HG03159 (cell line): Measurements from ENCODE around the gene CFAP58.

ENCODE experiments used
- ATAC-seq: cut with Tn5 transposase; IDR thresholded peaks from one replicate; pipeline ENCODE4 v1.9.1; 2021; ENCODE audit warnings: mild to moderate bottlenecking, moderate library complexity; ENCODE audit not compliant: unreplicated experiment

Gene CFAP58

GRCh38 chr10:104472957-104473745, 119.5 kb downstream of the CFAP58 start:
- ATAC-seq: no peak

GRCh38 chr10:104478380-104478779, 124.7 kb downstream of the CFAP58 start:
- no peak for ATAC-seq

GRCh38 chr10:104479906-104480593, 126.4 kb downstream of the CFAP58 start:
- no peak for ATAC-seq

- ATAC-seq: no peak
Observed at GRCh38 chr10:104480797-104481196, 127.2 kb downstream of the CFAP58 start.

DNA sequence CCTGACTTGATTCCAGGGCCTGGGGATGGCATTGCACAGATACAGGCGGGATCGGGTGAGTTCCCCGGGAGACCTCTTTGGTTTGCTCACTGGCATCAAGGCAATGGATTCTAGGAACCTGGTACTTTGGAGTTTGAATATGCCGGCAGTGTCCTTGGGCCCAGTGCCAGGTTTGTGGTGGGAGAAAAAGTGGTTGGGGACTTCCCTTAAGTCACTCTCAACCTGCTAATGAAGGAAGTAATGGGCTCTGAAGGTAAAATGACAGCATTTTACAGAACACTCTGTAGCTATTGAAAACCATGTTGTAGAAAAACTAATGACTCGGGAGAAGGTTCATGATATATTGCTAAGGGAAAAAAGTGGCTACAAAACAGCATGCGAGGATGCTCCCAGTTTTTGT, 129.9 kb downstream of the CFAP58 start:
- ATAC-seq: no peak

- ATAC-seq: no peak
Observed at GRCh38 chr10:104485632-104486031, 132.0 kb downstream of the CFAP58 start.

DNA sequence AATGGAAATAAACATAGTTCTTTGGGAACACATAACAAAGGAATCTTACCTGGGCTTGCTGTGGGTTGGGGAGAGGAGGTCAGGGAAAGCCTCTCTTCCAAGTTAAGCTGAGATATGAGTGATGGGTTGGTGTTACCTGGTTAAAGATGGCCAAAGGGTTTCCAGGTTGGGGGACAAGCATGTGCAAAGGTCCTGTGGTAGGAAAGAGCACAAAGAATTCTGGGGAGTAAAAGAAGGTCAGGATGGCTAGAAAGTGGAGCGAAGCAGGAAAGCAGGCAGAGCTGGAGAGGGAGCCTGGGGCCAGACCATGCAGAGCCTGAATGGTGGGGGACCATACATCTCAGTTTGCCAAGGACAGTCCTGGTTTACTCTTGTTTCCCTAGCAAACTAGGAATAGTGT, 133.2 kb downstream of the CFAP58 start:
- ATAC-seq: no peak

- ATAC-seq: no peak
Observed at GRCh38 chr10:104487794-104488438, 134.3 kb downstream of the CFAP58 start.

- no peak for ATAC-seq
Observed at GRCh38 chr10:104488439-104488832, 134.8 kb downstream of the CFAP58 start.

DNA sequence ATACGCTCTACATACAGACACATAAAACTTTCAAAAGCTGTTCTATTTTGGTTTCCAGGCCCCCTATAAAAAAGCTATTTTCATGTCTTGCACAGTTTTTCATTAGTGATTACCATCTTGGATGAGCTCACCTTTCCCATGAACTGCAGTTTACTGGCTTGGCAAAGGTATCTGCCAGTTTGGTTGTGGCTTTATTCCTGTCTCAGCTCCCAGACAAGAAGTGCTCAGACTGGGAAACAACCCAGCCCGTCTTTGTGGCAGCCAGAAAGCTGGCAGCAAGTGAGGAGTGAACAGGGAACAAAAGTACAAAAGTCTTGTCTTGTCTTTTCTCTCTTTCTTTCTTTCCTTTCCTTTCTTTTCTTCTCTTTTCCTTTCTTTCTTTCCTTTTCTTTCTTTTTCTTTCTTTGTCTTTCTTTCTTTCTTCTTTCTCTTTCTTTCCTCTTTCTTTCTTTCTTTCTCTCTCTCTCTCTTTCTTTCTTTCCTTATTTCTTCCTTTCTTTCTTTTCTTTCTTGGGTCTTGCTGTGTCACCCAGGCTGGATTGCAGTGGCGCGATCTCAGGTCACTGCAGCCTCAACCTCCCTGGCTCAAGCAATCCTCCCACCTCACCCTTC, 138.8 kb downstream of the CFAP58 start:
- no peak for ATAC-seq

DNA sequence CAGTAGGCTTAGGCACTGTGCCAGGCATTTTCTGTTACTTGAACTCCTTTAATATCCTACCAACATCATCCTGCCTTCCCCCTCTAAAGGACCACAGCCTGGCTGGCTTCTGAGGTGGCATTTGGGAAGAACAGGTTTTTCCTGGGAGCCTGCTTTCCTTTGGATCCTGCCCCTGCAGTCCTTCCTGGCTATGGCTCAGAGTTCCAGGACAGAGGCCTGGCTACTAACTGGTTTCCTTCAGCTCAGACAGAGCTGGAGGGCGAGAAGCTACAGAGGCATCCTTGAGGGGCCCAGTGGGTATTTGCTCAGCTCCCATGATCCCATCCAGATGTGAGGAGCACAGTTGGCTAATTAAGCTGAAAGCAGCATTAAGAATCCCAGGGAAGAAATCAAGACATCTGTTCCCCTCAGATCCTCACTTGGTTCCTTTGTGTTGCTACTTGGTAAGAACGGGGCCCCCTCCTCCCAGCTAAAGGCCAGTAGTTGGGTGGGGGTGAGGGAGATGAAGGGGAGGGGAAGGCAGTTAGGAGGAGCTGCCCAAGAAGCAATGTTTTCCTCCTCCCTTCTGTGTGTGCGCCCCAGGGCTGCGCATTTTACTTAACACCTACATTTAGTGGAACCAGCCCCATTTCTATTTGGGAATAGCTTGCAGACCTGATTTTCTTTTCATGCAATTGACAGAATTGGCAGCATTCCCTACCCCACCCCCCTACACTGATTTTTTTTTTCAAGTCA, 144.9 kb downstream of the CFAP58 start:
- no peak for ATAC-seq

GRCh38 chr10:104501449-104501848, 147.8 kb downstream of the CFAP58 start:
- no peak for ATAC-seq

- no peak for ATAC-seq
Observed at GRCh38 chr10:104501864-104502579, 148.4 kb downstream of the CFAP58 start.

- no peak for ATAC-seq
Observed at GRCh38 chr10:104502907-104503306, 149.3 kb downstream of the CFAP58 start.
